SJCRH30 (cell line): ENCODE data around the gene ZG16B. TPM values are rescaled to one million over a fixed set of nuclear protein-coding genes. Genes with fewer than 3 reads are reported as not detected.
A peak's percentile ranks its signal among the peaks of the same experiment; 100 is the strongest.

ENCODE experiments used
- DNase-seq, 2 experiments: peaks; one replicate each; pipeline ENCODE4 v3.0.0-alpha.2; 2015 to 2020
- H3K27ac ChIP-seq: fragments of 250-450 bp; sonication (Bioruptor Pico); 2 replicates; pipeline ENCODE4 v1.5.1; 2020; ENCODE audit warnings: mild to moderate bottlenecking, moderate library complexity
- H3K27me3 ChIP-seq: fragments of 250-450 bp; sonication (Bioruptor Pico); 2 replicates; pipeline ENCODE4 v1.5.1; 2020; ENCODE audit warnings: mild to moderate bottlenecking, moderate library complexity
- H3K36me3 ChIP-seq: fragments of 250-450 bp; sonication (Bioruptor Pico); 2 replicates; pipeline ENCODE4 v1.5.1; 2020; ENCODE audit warnings: mild to moderate bottlenecking, moderate library complexity
- H3K4me1 ChIP-seq: fragments of 250-450 bp; sonication (Bioruptor Pico); 2 replicates; pipeline ENCODE4 v1.5.1; 2020; ENCODE audit warnings: mild to moderate bottlenecking, moderate library complexity
- H3K4me3 ChIP-seq: fragments of 250-450 bp; sonication (Bioruptor Pico); 2 replicates; pipeline ENCODE4 v1.5.1; 2020; ENCODE audit warnings: mild to moderate bottlenecking, moderate library complexity
- H3K9me3 ChIP-seq: fragments of 250-450 bp; sonication (Bioruptor Pico); replicated peaks from 2 replicates; pipeline ENCODE4 v1.5.1; 2020; ENCODE audit warnings: mild to moderate bottlenecking, moderate library complexity
- total RNA-seq: library from RNA; depleted of rRNA; stranded (reverse); fragments of >200 nt; shearing (Covaris generic); gene quantifications from 2 replicates; pipeline ENCODE4 v1.2.3, GENCODE V29; 2014; rRNA removed

ZG16B gene
- total RNA-seq, 1 experiment from 2014 or later: not detected

- Histone ChIP-seq H3K4me3 (no peak overlapping the region), H3K4me1 (peaks cover 11% of the 10 kb centered on the region), H3K27ac (no peak overlapping the region), H3K9me3 (no peaks in the 10 kb centered on the region), H3K27me3 (no peaks in the 10 kb centered on the region), H3K36me3 (no peaks in the 10 kb centered on the region)
- DNase-seq: peak; percentile 27 to 60
Measured at GRCh38 chr16:2874032-2874911, 44.2 kb downstream of the ZG16B start.

- Histone ChIP-seq H3K27me3 (no peaks in the 10 kb centered on the region), H3K9me3 (no peaks in the 10 kb centered on the region), H3K4me3 (no peak overlapping the region), H3K27ac (no peak overlapping the region), H3K36me3 (no peaks in the 10 kb centered on the region), H3K4me1 (peaks cover 11% of the 10 kb centered on the region)
- peak; percentile 72 to 83 for DNase-seq
Measured at GRCh38 chr16:2874912-2875362, 44.8 kb downstream of the ZG16B start.

- H3K27ac ChIP-seq: no peak overlapping the region
- H3K4me1 ChIP-seq: no peaks in the 10 kb centered on the region
- no peak for DNase-seq
- no peaks in the 10 kb centered on the region for H3K9me3 ChIP-seq
- H3K27me3 ChIP-seq: no peaks in the 10 kb centered on the region
- H3K4me3 ChIP-seq: no peak overlapping the region
- H3K36me3 ChIP-seq: no peaks in the 10 kb centered on the region
Measured at GRCh38 chr16:2879854-2880508, 49.9 kb downstream of the ZG16B start.

Other genes starting within 250 kb of the ZG16B start
- 42.0 and 42.9 TPM in 2 replicates for gene KCTD5, start 147.8 kb upstream of the ZG16B start, total RNA-seq
- 0.33 and 0.40 TPM in 2 replicates for gene PRSS27, start 110.1 kb upstream of the ZG16B start, total RNA-seq
- gene SRRM2, start 77.7 kb upstream of the ZG16B start, total RNA-seq: 85.9 and 107 TPM in 2 replicates
- 90.5 and 119 TPM in 2 replicates for gene ELOB, start 53.0 kb upstream of the ZG16B start, total RNA-seq
- gene PRSS33, start 42.7 kb upstream of the ZG16B start, total RNA-seq: not detected in 2 replicates
- not detected in 2 replicates for gene PRSS41, start 31.8 kb upstream of the ZG16B start, total RNA-seq
- gene PRSS21, start 13.1 kb upstream of the ZG16B start, total RNA-seq: not detected in 2 replicates
- gene PRSS22, start 27.9 kb downstream of the ZG16B start, total RNA-seq: not detected in 2 replicates
- gene FLYWCH2, start 52.9 kb downstream of the ZG16B start, total RNA-seq: 35.4 and 40.6 TPM in 2 replicates
- 9.1 and 9.7 TPM in 2 replicates for gene FLYWCH1, start 81.6 kb downstream of the ZG16B start, total RNA-seq
- gene KREMEN2, start 134.0 kb downstream of the ZG16B start, total RNA-seq: 13.8 and 14.9 TPM in 2 replicates
- gene PAQR4, start 139.0 kb downstream of the ZG16B start, total RNA-seq: 28.1 and 34.1 TPM in 2 replicates
- 34.8 and 45.8 TPM in 2 replicates for gene PKMYT1, start 150.1 kb downstream of the ZG16B start, total RNA-seq
- not detected in 2 replicates for gene CLDN9, start 182.6 kb downstream of the ZG16B start, total RNA-seq
- not detected in 2 replicates for gene CLDN6, start 187.9 kb downstream of the ZG16B start, total RNA-seq
- gene TNFRSF12A, start 190.1 kb downstream of the ZG16B start, total RNA-seq: 29.0 and 32.1 TPM in 2 replicates
- gene HCFC1R1, start 193.6 kb downstream of the ZG16B start, total RNA-seq: 16.8 and 18.9 TPM in 2 replicates
- 25.5 and 29.4 TPM in 2 replicates for gene THOC6, start 193.7 kb downstream of the ZG16B start, total RNA-seq
- not detected in 2 replicates for gene BICDL2, start 206.6 kb downstream of the ZG16B start, total RNA-seq
- gene MMP25, start 216.3 kb downstream of the ZG16B start, total RNA-seq: 0.06 and 0.13 TPM in 2 replicates
- 158 and 177 TPM in 2 replicates for gene IL32, start 235.3 kb downstream of the ZG16B start, total RNA-seq